SK-N-SH (cell line): ENCODE results near the gene NUP58.
"Not testable (repeated sequence)": the region's sequence is repeated elsewhere in the genome, so short reads cannot be mapped to it uniquely, and the experiment has no call there.

ENCODE experiments used
- RAD21 ChIP-seq: IDR thresholded peaks from 2 replicates; pipeline ENCODE4 v1.6.1; 2012; ENCODE audit warnings: mild to moderate bottlenecking, low read length
- TF ChIP-seq, protein P1 (sequence below): fragments of 200-600 bp; sonication (generic); IDR thresholded peaks from 2 replicates; pipeline ENCODE4 v1.6.1; 2017; ENCODE audit warnings: antibody characterized with exemption, mild to moderate bottlenecking, moderate library complexity

DNA sequence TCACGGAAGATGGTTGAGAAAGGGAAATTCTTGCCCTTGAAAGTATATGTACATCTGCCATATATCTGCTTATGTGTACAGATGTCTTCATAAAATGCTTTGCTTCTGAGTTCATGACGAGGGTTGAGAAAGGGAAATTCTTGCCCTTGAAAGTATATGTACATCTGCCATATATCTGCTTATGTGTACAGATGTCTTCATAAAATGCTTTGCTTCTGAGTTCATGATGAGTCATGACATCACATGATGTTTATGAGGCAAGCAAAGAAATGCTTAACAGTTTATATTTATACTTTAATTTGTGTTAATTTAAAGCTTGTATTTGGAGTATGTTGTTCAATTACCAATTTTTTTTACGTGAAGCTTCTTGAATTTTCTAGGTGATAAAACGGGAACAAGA lies 17.5 kb downstream of the NUP58 start:
- not testable (repeated sequence) for TF ChIP-seq RAD21
- TF ChIP-seq, protein P1, sequence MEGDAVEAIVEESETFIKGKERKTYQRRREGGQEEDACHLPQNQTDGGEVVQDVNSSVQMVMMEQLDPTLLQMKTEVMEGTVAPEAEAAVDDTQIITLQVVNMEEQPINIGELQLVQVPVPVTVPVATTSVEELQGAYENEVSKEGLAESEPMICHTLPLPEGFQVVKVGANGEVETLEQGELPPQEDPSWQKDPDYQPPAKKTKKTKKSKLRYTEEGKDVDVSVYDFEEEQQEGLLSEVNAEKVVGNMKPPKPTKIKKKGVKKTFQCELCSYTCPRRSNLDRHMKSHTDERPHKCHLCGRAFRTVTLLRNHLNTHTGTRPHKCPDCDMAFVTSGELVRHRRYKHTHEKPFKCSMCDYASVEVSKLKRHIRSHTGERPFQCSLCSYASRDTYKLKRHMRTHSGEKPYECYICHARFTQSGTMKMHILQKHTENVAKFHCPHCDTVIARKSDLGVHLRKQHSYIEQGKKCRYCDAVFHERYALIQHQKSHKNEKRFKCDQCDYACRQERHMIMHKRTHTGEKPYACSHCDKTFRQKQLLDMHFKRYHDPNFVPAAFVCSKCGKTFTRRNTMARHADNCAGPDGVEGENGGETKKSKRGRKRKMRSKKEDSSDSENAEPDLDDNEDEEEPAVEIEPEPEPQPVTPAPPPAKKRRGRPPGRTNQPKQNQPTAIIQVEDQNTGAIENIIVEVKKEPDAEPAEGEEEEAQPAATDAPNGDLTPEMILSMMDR: not testable (repeated sequence)
